HG03432 (cell line): ENCODE results near the gene ABCA3.

Experiments used
- ATAC-seq: cut with Tn5 transposase; IDR thresholded peaks from one replicate; pipeline ENCODE4 v1.9.1; 2021; ENCODE audit warnings: mild to moderate bottlenecking, moderate library complexity; ENCODE audit not compliant: unreplicated experiment

The ABCA3 gene

GRCh38 chr16:2237102-2237482 lies 103.4 kb downstream of the ABCA3 start:
- no peak for ATAC-seq

- no peak for ATAC-seq
Measured at GRCh38 chr16:2236337-2237101, 104.0 kb downstream of the ABCA3 start, which contains the start of gene DNASE1L2. Gene DNASE1L2, plus strand, starts transcription at chr16:2236444. Its CDS starts 373 bp downstream, at chr16:2236817.

DNA sequence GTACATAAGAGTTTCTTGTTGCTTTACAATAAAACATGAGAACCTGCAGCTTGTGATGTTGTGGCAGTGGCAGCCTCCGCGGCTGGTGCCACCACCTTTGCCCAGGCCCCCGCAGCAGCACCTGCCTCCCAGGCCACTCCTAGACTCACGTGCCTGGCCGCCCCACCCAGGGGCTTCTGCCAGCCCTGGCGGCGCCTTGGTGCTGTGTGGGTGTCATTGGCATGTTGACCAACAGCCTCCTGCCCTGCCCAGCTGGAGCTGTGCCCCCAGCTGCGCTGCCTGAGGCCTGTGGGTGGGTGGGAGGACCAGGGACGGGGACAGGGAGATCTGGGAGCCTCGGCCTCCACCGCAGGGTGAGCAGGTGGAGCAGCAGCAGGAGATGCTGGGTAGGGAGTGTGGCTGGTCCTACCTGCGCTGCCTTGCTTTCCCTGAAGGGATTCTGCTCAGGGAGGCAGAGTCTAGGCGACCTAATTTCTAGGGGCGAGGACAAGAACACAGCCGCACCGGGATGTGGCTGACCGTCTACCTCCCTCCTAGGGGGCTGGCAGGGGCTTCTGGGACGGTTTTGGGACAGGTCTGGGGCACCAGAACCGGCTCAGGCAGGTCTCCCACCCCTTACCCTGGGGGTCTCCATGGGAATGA lies 104.7 kb downstream of the ABCA3 start:
- ATAC-seq, result no peak

DNA sequence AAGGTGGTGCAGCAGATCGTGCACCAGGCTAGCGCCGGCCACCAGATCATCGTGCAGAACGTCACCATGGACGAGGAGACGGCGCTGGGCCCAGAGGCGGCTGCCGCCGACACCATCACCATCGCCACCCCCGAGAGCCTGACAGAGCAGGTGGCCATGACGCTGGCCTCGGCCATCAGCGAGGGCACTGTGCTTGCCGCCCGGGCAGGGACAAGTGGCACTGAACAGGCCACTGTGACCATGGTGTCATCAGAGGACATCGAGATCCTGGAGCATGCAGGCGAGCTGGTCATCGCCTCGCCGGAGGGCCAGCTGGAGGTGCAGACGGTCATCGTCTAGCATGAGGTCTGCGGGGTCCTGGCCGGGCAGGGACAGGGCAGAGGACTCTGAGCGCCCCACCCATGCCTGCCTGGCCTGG lies 105.3 kb downstream of the ABCA3 start:
- no peak for ATAC-seq

- no peak for ATAC-seq
Measured at GRCh38 chr16:2234813-2235170, 105.7 kb downstream of the ABCA3 start.

DNA sequence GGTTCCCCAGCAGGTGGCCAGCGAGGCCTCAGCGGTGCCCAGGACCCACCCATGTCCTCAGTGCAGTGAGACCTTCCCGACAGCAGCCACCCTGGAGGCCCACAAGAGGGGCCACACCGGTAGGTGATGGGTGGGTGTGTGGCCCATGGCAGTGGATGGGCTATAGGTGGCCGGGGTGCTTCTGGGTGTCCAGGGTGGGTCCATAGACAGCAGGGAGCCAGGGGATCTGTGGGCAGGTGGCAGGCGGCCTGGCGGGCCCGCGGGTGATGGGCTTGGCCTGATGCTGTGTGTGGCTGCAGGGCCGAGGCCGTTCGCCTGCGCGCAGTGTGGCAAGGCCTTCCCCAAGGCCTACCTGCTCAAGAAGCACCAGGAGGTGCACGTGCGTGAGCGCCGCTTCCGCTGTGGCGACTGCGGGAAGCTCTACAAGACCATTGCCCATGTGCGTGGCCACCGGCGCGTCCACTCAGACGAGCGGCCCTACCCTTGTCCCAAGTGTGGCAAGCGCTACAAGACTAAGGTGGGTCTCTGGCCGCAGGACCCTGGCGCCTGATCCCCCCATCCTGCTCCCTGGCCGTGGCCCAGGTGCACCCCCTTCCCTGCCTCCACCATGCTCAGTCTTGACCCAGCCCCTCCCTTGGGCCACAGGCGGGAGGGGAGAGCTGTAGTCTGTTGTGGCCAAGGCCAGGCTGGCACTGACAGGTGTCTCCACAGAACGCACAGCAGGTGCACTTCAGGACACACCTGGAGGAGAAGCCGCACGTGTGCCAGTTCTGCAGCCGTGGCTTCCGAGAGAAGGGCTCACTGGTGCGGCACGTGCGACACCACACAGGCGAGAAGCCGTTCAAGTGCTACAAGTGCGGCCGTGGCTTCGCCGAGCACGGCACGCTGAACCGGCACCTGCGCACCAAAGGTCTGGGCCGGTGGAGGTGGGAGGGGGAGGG lies 106.4 kb downstream of the ABCA3 start:
- ATAC-seq, result no peak

- no peak for ATAC-seq
Measured at GRCh38 chr16:2233046-2233775, 107.3 kb downstream of the ABCA3 start.

- ATAC-seq, result no peak
Measured at GRCh38 chr16:2232094-2232990, 108.2 kb downstream of the ABCA3 start.

GRCh38 chr16:2231016-2231931 lies 109.3 kb downstream of the ABCA3 start:
- ATAC-seq, result no peak

- no peak for ATAC-seq
Measured at GRCh38 chr16:2230376-2230775, 110.2 kb downstream of the ABCA3 start.

DNA sequence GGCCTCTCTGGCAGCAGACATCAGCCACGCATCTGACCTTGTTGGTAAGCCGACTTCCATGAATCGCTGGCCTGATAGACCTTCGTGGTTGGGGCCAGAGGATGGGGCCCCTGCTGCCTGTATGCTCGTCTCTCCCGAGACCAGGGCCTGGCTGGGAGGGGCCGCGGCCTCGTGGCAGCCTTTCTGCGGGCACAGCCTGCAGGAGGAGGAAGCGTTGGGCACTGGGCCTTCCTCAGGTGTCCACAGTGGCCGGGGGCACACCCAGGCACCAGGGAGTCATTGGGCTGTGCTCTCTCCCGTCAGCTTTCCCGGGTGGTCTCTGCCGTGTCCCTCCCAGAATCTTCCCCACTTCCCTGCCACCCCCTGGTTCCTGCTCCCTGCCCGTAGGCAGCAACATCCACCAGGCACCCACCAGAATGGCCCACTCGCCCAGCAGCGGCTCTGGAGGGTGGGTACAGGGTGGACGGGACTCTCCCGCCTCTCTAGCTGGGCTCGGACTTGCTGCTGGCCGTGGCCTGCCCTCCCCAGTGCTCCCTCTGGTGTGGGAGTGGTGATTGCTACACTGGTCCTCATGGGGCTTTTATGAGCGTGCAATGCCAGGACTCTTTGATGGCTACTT lies 110.8 kb downstream of the ABCA3 start:
- ATAC-seq, result no peak

GRCh38 chr16:2229091-2229490 lies 111.4 kb downstream of the ABCA3 start:
- ATAC-seq, result no peak

DNA sequence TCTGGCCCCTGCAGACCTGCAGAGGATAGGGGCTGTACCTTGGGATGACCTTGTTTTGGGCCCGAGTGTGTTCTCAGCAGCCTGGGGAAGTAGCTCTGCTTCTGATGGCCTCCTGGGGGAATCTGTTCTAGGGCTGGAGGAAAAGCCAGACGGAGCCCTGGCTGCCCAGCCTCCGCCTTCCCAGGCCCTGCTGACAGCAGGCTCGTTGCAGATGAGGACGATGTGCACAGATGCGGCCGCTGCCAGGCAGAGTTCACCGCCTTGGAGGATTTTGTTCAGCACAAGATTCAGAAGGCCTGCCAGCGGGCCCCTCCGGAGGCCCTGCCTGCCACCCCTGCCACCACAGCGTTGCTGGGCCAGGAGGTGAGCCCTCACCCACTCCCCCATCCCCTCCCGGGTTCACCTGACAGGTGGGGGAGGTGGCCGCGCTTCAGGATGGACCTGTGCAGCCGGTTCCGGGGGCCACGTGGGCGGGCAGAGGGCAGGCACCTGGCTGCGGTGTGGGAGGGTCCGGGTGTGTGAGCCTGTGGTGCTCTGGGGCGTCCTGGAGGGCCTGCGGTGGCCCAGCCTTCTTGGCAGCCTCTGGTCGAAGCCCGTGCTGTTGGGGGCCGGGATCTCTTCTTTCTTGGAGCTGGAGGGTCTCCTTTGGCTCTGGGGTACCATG lies 112.2 kb downstream of the ABCA3 start:
- ATAC-seq, result no peak

GRCh38 chr16:2226918-2227317 lies 113.6 kb downstream of the ABCA3 start:
- ATAC-seq, result no peak

- ATAC-seq, result no peak
Measured at GRCh38 chr16:2226245-2226793, 114.2 kb downstream of the ABCA3 start.
